MM.1S (cell line): ENCODE measurements around the gene LYZL1.

Experiments used
- EZH2 ChIP-seq: fragments of 300-600 bp; sonication (generic); optimal IDR thresholded peaks from 2 replicates; pipeline ENCODE3; 2017; ENCODE audit warnings: low read depth, mild to moderate bottlenecking, antibody characterized with exemption, low read length, mixed read lengths
- EZH2phosphoT487 ChIP-seq: fragments of 300-600 bp; sonication (generic); IDR thresholded peaks from 2 replicates; pipeline ENCODE4 v1.6.1; 2018; ENCODE audit warnings: antibody characterized with exemption, low read length
- TF ChIP-seq, protein P1 (sequence below): fragments of 300-600 bp; sonication (generic); IDR thresholded peaks from 2 replicates; pipeline ENCODE4 v1.5.1; 2016; ENCODE audit warnings: antibody characterized with exemption, low read length, mixed read lengths

DNA sequence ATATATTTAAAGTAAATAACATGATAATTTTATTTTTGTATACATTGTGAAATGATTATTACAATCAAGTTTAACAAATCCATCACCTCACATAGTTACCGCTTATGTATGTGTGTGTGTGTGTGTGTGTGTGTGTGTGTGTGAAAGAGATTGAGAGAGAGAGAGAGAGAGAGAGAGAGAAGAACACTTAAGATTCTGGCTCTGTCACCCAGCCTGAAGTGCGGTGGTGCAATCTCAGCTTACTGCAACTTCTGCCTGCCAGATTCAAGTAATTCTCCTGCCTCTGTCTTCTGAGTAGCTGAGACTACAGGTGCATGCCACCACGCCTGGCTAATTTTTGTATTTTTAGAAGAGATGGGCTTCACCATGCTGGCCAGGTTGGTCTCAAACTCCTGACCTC is 17.8 kb downstream of the LYZL1 start:
- TF ChIP-seq, protein P1, sequence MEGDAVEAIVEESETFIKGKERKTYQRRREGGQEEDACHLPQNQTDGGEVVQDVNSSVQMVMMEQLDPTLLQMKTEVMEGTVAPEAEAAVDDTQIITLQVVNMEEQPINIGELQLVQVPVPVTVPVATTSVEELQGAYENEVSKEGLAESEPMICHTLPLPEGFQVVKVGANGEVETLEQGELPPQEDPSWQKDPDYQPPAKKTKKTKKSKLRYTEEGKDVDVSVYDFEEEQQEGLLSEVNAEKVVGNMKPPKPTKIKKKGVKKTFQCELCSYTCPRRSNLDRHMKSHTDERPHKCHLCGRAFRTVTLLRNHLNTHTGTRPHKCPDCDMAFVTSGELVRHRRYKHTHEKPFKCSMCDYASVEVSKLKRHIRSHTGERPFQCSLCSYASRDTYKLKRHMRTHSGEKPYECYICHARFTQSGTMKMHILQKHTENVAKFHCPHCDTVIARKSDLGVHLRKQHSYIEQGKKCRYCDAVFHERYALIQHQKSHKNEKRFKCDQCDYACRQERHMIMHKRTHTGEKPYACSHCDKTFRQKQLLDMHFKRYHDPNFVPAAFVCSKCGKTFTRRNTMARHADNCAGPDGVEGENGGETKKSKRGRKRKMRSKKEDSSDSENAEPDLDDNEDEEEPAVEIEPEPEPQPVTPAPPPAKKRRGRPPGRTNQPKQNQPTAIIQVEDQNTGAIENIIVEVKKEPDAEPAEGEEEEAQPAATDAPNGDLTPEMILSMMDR = no peak
- TF ChIP-seq EZH2 (no peak), EZH2phosphoT487 (no peak)
